Hematopoietic multipotent progenitor cell treated with erythropoietin and hydrocortisone succinate and interleukin-3 and kit ligand, for 6 days (in vitro differentiated cells): ENCODE results near the gene AGPAT3.

Experiments used
- DNase-seq: peaks from one replicate; pipeline ENCODE4 v3.0.0-alpha.2; 2015

AGPAT3 gene

DNA sequence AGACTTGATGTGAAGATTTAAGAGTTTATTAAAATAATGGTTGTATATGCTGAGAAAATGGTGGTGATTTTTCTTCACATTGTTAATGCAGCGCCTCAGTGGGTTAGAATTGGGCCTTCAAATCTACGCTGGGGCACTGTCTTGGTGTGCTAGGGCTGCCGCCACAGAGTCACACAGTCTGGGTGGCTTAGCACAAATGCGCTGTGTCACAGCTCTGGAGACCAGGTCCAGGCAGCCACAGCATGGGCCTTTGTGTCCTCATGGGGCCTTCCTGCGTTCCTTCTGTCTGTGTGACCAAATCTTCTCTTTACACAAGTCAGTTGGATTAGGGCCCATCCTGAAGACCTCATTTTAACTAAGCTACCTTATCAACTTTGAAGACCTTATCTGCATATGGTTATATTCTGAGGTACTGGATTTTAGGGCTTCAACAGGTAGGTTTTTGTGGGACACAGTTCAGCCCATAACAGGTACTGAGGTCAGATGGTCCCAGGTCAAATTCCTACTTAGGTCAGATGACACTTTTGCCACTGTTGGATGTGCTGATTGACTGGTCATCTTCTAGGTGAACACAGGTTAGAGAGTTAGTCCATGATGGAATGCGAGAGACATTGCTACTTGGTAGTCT is 164.6 kb downstream of the AGPAT3 start:
- no peak for DNase-seq

DNA sequence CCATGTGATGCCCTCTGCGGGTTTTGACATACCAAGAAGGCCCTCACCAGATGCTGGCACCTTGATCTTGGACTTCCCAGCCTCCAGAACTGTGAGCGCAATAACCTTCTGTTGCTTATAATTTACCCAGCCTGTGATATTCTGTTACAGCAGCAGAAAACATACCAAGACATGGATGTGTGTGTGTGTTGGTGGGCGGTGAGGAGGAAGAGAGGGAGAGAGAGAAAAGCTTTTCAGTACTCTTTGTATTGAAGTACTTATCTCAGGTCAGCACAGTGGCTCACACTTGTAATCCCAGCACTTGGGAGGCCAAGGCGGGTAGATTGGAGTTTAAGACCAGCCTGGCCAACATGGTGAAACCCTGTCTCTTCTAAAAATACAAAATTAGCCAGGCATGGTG is 170.2 kb downstream of the AGPAT3 start:
- no peak for DNase-seq
